IPS DF 4.7 (cell line): ENCODE measurements around the gene CXXC5.

Experiments
- DNase-seq: peaks from one replicate; pipeline ENCODE4 v3.0.0-alpha.2; 2013; ENCODE audit warnings: low spot score; ENCODE audit errors: extremely low read depth

Gene CXXC5

GRCh38 chr5:139692679-139693308 lies 44.6 kb downstream of the CXXC5 start:
- no peak for DNase-seq

- DNase-seq: no peak
Measured at GRCh38 chr5:139693676-139694364, 45.7 kb downstream of the CXXC5 start.

DNA sequence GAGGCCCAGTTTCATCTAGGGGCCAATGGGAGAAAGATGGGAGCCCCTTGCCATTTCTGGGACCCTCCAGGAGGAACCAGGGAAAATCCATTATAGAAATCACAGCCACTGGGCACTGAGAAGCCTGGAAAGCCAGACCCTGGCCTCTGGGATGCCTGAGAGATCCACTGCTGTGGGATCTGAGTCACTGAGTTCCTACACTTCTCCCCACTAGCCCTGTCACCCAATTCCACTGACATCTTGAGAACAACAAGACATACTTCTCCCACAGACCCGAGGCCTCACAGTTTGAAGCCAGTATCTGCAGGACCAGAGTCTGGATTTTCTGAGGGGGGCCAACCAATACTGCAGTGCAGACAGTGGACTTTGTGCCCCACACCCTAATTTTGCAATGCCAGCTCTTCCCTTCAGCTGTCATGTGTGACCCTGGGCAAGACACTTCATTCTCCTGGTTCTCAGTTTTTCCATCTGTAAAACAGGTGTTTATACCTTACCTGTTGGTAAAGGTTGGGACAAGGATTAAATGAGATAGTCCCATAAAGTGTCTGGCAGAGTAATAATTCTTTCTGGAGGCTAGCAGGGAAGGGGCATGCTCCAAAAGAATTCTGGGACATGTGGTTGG lies 46.5 kb downstream of the CXXC5 start:
- DNase-seq: no peak

DNA sequence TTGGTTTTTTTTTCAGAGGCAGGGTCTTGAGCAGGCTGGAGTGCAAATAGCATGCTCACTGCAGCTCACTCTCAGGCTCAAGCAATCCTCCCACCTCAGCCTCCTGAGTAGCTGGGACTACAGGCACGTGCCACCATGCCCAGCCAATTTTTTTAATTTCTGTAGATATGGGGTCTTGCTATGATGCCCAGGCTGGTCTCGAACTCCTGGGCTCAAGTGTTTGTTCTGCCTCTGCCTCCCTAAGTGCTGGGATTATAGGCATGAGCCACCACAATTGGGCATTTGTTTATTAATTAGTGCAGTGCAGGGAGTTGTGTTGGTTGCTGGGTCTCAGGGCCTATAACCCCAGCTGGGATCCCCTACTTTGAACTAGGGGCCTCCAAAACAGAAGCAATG lies 47.0 kb downstream of the CXXC5 start:
- no peak for DNase-seq

GRCh38 chr5:139696167-139696893 lies 48.2 kb downstream of the CXXC5 start:
- no peak for DNase-seq

DNA sequence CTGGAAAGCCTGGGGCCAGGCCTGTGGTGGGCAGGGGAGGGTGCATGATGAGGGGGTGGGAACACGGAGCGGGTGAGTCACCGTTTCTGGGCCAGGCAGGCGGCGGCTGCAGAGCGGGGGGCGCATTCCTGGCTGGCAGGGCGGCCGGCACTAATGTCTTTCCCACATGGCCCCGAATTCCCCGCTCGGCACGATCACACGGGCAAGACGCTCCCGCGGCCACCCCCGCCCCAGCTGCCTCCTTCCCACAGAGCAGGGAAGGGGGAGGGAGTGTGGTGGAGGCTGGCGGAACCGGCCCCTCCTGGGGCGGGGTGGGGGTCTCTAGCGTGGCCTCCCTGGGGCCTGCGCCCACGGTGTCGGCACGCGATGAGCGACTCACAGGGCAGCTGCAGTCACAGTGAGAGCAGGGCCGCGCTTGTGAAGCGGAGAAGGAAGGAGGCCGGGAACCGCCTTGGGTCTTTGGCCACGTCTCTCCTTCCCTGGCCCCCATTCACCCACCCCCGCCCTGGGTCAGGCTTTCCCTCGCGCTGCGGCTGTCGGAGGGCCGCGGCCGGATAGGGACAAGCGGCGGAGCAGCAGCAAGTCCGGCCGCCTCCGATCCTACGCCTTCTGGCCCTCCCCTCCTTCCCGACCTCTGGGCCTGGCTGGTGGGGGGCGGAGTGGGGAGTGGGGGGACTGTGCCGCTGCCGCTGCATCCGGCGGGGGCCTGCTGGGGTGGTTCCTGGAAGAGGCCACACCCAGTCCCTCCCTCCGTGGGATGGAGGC lies 48.9 kb downstream of the CXXC5 start:
- DNase-seq: no peak

- DNase-seq: no peak
Measured at GRCh38 chr5:139698490-139699146, 50.5 kb downstream of the CXXC5 start.

DNA sequence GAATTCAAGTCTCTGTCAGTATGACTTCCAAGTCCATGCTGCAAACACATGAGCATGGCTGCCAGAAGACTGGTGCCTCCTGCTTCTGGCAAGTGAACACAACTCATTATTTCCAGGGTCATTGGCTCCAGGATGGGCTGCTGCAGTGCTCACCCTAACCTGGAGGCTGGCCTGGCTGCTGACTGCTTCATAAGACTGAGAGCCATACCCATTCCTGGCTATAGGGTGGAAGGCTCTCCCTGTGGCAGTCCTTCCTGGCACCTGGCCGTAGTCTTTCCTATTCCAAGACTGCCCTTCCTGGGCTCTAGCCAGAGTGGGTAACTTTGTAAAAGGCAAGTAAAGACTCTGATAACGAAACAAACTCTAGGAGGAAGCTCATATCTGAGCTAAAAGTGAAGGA lies 51.2 kb downstream of the CXXC5 start:
- DNase-seq: no peak

DNA sequence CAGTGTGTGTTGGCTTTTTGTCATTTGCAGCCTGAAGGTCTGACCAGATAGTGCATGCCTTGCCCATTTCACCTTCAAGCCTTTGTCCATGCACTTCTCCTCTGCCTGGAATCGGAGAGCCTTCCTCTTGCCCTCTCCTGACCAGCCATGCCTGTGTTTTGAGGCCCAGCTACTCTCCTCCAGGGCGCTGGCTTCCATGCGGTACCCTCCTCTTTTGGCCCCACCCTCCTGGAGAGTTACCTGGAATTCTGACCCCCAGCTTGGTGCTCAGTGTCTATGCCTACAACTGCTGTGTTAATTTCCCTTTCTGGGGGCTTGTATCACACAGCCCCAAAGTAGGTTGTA lies 52.5 kb downstream of the CXXC5 start:
- no peak for DNase-seq

- DNase-seq: no peak
Measured at GRCh38 chr5:139701056-139701741, 53.0 kb downstream of the CXXC5 start.

DNA sequence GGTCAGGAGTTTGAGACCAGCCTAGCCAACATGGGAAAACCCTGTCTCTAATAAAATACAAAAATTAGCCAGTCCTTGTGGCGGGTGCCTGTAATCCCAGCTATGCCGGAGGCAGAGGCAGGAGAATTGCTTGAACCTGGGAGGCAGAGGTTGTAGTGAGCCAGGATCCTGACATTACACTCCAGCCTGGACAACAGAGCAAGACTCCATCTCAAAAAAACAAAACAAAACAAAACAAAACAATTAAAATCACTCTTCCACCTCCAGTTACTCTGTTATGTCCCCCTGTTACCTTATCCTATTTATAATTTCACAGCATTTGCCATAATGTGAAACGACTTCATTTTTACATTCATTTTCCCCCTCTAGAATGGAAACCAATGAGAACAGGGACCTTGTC lies 54.4 kb downstream of the CXXC5 start:
- DNase-seq: no peak

DNA sequence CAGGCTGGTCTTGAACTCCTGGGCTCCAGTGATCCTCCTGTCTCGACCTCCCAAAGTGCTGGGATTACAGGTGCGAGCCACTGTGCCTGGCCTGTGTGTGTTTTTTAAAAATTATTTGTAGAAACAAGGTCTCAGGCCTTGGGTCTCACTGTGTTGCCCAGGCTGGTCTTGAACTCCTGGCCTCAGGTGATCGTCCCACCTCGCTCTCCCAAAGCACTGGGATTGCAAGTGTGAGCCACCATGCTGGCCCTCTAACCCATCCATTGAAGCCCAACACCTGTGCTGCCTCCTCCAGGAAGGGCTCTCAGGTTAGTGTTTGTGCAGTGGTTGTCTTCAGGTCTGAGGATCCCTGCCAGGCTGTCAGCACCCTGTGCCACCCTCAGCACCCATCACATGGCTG lies 56.6 kb downstream of the CXXC5 start:
- DNase-seq: no peak

- no peak for DNase-seq
Measured at GRCh38 chr5:139705191-139705590, 57.0 kb downstream of the CXXC5 start.

GRCh38 chr5:139705655-139706587 lies 57.8 kb downstream of the CXXC5 start:
- no peak for DNase-seq

DNA sequence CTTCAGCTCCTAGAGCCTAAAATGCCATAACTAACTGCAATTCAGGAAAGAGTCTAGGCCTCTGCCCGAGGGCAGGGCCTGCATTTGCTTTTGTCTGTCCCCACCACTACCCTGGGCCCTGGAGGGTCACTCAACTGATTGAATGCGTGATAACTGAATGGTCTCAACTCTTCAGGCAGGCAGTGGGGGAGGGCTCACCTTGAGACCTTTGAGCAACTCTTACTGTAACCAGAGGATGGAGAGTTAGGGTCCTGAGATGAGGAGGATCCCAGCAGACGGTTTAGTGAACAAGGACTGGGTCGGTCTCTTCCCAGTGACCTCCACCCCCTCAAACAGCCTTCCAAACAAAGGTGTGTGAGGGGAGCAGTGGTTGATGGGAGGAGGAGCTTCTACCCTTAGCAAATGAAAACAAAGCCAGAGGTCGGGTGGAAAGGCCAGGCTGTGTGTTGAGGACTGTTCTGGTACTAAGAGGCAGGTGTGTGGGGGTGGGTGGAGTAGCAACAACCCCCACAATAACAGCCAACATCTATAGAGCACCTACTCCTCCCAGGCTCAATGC lies 59.4 kb downstream of the CXXC5 start:
- DNase-seq: no peak

GRCh38 chr5:139708434-139708861 lies 60.3 kb downstream of the CXXC5 start:
- DNase-seq: no peak

- no peak for DNase-seq
Measured at GRCh38 chr5:139708877-139709581, 60.9 kb downstream of the CXXC5 start.

- DNase-seq: no peak
Measured at GRCh38 chr5:139709582-139710318, 61.6 kb downstream of the CXXC5 start.
